HCT116 (cell line): ENCODE measurements around the gene PRKCA. TPM values are rescaled to one million over a fixed set of nuclear protein-coding genes. Genes with fewer than 3 reads are reported as not detected.

ENCODE experiments used
- ATAC-seq: fragments of 200-7000 bp; cut with Tn5 transposase; 2 replicates; pipeline ENCODE4 v1.9.1; 2020; ENCODE audit warnings: mild to moderate bottlenecking, moderate library complexity
- BruUV-seq: library from RNA; stranded (reverse); fragments of 400-500 nt; replicated peaks from 2 replicates; lab custom pipeline; 2021; lab: Mats Ljungman, UMichigan
- CTCF ChIA-PET: fragments of 300-600 bp; sonication (Branson Sonifier 250); formaldehyde crosslinking; loops from one replicate; lab custom pipeline; 2021; ENCODE audit warnings: antibody characterized with exemption; lab: Charles Lee
- POLR2A ChIA-PET: fragments of 300-600, 350-600 bp; sonication (Branson Sonifier 250); formaldehyde crosslinking; loops from one replicate; lab custom pipeline; 2021; ENCODE audit warnings: antibody characterized with exemption; lab: Charles Lee
- RAD21 ChIA-PET, 2 experiments: fragments of 300-600 bp; sonication (Branson Sonifier 250); formaldehyde crosslinking; loops; one replicate each; lab custom pipeline; 2023; ENCODE audit warnings: low total read pairs in 2 of 2; ENCODE audit not compliant: uncharacterized antibody in 2 of 2, unreplicated experiment in 2 of 2, low non-redundant PET in 1 of 2; lab: Charles Lee
- DNase-seq: peaks from one replicate; pipeline ENCODE4 v3.0.0-alpha.2; 2010; ENCODE audit warnings: low read depth, low spot score
- H2AFZ ChIP-seq: fragments of 200-600 bp; shearing (Covaris generic), sonication (generic); 2 replicates; pipeline ENCODE4 v1.6.1; 2017; ENCODE audit warnings: low read depth, mixed run types, mixed read lengths, antibody characterized with exemption, low read length; ENCODE audit not compliant: poor library complexity, severe bottlenecking
- H3K27ac ChIP-seq: 2 replicates; pipeline ENCODE4 v1.5.1; 2012; ENCODE audit warnings: low read depth, low read length
- H3K27me3 ChIP-seq: fragments of 200-600 bp; sonication (generic); 2 replicates; pipeline ENCODE4 v1.6.1; 2016; ENCODE audit warnings: mixed run types, low read length, mixed read lengths; ENCODE audit not compliant: insufficient read depth
- H3K36me3 ChIP-seq, 2 experiments: fragments of 200-500 bp in 1 of 2; fragments of 200-600 bp in 1 of 2; sonication (Bioruptor generic) in 1 of 2; sonication (generic) in 1 of 2; 2 replicates each; pipeline versions ENCODE4 v1.5.1 to v1.6.1; 2014 to 2016; ENCODE audit warnings: low read length in 2 of 2, inconsistent platforms in 1 of 2, mixed read lengths in 1 of 2, mixed run types in 1 of 2; ENCODE audit not compliant: insufficient read depth in 2 of 2, control insufficient read depth in 1 of 2
- H3K4me1 ChIP-seq, 2 experiments: fragments of 200-600 bp in 1 of 2; sonication (generic) in 1 of 2; 2 replicates each; pipeline versions ENCODE4 v1.5.1 to v1.6.1; 2012 to 2017; ENCODE audit warnings: low read length in 2 of 2, inconsistent platforms in 1 of 2, mild to moderate bottlenecking in 1 of 2, mixed read lengths in 1 of 2, mixed run types in 1 of 2, moderate library complexity in 1 of 2; ENCODE audit not compliant: insufficient read depth in 2 of 2, control insufficient read depth in 1 of 2
- H3K4me2 ChIP-seq: fragments of 200-600 bp; sonication (generic); 2 replicates; pipeline ENCODE4 v1.6.1; 2017; ENCODE audit warnings: mixed run types, low read length, mixed read lengths
- H3K4me3 ChIP-seq, 2 experiments: fragments of 200-600 bp in 1 of 2; sonication (generic) in 1 of 2; replicated peaks in 1 of 2; 2 replicates each; pipeline ENCODE4 v1.5.1; 2011 to 2016; ENCODE audit warnings: low read length in 2 of 2, control low read depth in 1 of 2, low read depth in 1 of 2, mild to moderate bottlenecking in 1 of 2, mixed read lengths in 1 of 2, mixed run types in 1 of 2
- H3K79me2 ChIP-seq: fragments of 200-600 bp; sonication (generic); 2 replicates; pipeline ENCODE4 v1.6.1; 2017; ENCODE audit warnings: mild to moderate bottlenecking, mixed run types, low read length, moderate library complexity, mixed read lengths; ENCODE audit not compliant: insufficient read depth
- H3K9ac ChIP-seq: fragments of 200-600 bp; sonication (generic); 2 replicates; pipeline ENCODE4 v1.6.1; 2016; ENCODE audit warnings: low read length, mixed read lengths
- H3K9me2 ChIP-seq: fragments of 200-600 bp; sonication (generic), shearing (Covaris generic); 2 replicates; pipeline ENCODE4 v1.6.1; 2017; ENCODE audit warnings: mixed run types, mild to moderate bottlenecking, moderate library complexity; ENCODE audit not compliant: insufficient read depth
- H3K9me3 ChIP-seq, 2 experiments: fragments of 200-500 bp in 1 of 2; fragments of 200-600 bp in 1 of 2; sonication (Bioruptor generic) in 1 of 2; sonication (generic) in 1 of 2; 2 replicates each; pipeline ENCODE4 v1.6.1; 2014 to 2017; ENCODE audit warnings: low read length in 2 of 2, mixed read lengths in 2 of 2, inconsistent platforms in 1 of 2, low read depth in 1 of 2, mild to moderate bottlenecking in 1 of 2, mixed run types in 1 of 2, moderate library complexity in 1 of 2; ENCODE audit not compliant: control insufficient read depth in 1 of 2, insufficient read depth in 1 of 2
- H4K20me1 ChIP-seq: fragments of 200-600 bp; sonication (generic), shearing (Covaris generic); 2 replicates; pipeline ENCODE4 v1.6.1; 2017; ENCODE audit warnings: mixed run types, mild to moderate bottlenecking, moderate library complexity; ENCODE audit not compliant: insufficient read depth
- ATF3 ChIP-seq: IDR thresholded peaks from 2 replicates; pipeline ENCODE4 v1.6.1; 2012
- EGR1 ChIP-seq: IDR thresholded peaks from 2 replicates; pipeline ENCODE4 v1.6.1; 2012; ENCODE audit warnings: low read depth
- POLR2A ChIP-seq: IDR thresholded peaks from 2 replicates; pipeline ENCODE4 v1.7.0; 2011; ENCODE audit warnings: borderline replicate concordance; ENCODE audit not compliant: insufficient read depth, insufficient read length; ENCODE audit errors: extremely low read depth
- POLR2AphosphoS5 ChIP-seq: IDR thresholded peaks from 2 replicates; pipeline ENCODE4 v1.6.1; 2011; ENCODE audit warnings: mild to moderate bottlenecking, low read depth, low read length, moderate library complexity
- SIN3A ChIP-seq: IDR thresholded peaks from 2 replicates; pipeline ENCODE4 v1.6.1; 2012; ENCODE audit warnings: low read depth
- intact Hi-C: fragments of 100-400 bp; cut with micrococcal nuclease; formaldehyde crosslinking; loops from 2 replicates; pipeline ENCODE4 v1.10.0; 2022
- total RNA-seq: library from RNA; stranded (reverse); gene quantifications from one replicate; pipeline ENCODE4 v1.2.1, GENCODE V29; 2021; ENCODE audit not compliant: unreplicated experiment
- TF ChIP-seq, protein P1 (sequence below): IDR thresholded peaks from 2 replicates; pipeline ENCODE4 v1.6.1; 2011; ENCODE audit warnings: mild to moderate bottlenecking, low read length, moderate library complexity; ENCODE audit not compliant: insufficient replicate concordance; ENCODE audit errors: extremely low read depth

Gene PRKCA
- total RNA-seq, 1 experiment from 2014 or later: 18.8 TPM

DNA sequence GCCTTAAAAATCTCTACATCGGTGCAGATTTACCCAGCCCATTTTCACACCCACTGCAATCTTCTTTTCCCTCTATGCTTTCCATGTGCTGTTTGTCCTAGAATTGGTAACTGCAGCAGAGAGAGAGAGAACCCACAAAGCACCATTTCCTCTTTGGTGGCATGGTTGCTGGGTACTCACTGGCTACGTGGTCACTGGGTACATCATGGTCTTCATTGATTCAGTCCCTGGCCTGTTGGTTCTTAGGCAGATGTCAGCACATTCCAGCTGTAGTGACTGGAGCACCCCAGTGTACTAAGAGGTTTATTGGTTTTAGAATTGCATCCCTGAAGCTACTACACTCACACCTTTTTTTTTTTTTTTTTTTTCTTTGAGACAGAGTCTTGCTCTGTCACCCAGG lies 376.4 kb downstream of the PRKCA start (continued):
- TF ChIP-seq, protein P1, sequence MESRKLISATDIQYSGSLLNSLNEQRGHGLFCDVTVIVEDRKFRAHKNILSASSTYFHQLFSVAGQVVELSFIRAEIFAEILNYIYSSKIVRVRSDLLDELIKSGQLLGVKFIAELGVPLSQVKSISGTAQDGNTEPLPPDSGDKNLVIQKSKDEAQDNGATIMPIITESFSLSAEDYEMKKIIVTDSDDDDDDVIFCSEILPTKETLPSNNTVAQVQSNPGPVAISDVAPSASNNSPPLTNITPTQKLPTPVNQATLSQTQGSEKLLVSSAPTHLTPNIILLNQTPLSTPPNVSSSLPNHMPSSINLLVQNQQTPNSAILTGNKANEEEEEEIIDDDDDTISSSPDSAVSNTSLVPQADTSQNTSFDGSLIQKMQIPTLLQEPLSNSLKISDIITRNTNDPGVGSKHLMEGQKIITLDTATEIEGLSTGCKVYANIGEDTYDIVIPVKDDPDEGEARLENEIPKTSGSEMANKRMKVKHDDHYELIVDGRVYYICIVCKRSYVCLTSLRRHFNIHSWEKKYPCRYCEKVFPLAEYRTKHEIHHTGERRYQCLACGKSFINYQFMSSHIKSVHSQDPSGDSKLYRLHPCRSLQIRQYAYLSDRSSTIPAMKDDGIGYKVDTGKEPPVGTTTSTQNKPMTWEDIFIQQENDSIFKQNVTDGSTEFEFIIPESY: no peak
- no peak for TF ChIP-seq POLR2A
- no peak for TF ChIP-seq EGR1

DNA sequence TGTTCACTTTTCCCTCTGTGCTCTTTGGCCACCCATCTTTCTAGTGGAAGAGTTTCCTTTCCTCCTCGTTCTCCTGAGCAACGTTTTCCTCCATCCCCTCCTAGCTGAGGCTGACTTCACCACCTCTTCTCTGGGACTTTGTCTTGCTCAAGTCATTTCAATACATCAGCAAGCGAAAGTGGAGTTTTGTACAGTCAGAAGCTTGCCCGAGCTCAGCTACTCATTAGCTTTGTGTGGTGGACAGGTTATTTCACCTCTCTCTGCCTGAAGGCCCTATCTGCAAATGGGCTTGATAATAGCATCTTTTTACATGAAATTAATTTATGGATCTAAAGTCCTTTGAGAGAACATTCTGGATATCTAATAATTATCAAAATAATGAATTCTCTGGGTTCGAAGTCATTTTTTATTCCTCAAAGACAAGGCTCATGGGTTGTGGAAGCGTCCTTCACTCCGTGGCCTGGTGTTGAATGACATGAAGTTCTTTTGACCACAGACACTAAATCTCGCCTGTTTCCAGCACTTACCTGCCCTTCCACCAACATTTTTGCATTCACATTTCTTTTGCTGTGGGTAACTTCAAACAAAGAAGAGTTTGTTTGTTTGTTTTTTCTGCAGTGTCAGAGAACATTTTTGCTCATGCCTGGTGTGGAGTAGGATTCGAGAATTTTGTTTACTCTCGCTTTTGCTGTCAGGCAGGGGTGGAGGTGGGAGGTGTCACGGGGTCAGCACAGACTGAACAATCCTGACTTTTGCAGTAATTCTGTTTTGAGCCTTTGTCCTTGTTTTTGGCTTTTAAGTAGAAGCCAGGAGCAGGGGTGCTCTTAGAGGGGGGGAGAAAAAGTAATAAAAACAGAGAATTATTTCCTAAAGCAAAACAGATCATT lies 377.5 kb downstream of the PRKCA start:
- Histone ChIP-seq H3K4me1 (peaks cover 24 to 26% of the 10 kb centered on the region in 2 experiments), H3K4me3 (no peak overlapping the region), H3K27ac (no peak overlapping the region), H3K9ac (no peak overlapping the region), H3K9me2 (no peaks in the 10 kb centered on the region), H3K4me2 (no peak overlapping the region), H3K27me3 (no peaks in the 10 kb centered on the region), H3K79me2 (no peaks in the 10 kb centered on the region), H4K20me1 (no peaks in the 10 kb centered on the region), H3K9me3 (no peaks in the 10 kb centered on the region), H3K36me3 (no peaks in the 10 kb centered on the region), H2AFZ (no peak overlapping the region)
- intact Hi-C loops: loop anchor here (10.0 kb wide), 2 partner anchors 255 to 1385 kb away; no protein-coding TSS in a partner anchor
- DNase-seq (no peak), ATAC-seq (no peak)
- RAD21 ChIA-PET: no interaction called here
- POLR2A ChIA-PET: no interaction called here
- TF ChIP-seq POLR2AphosphoS5 (no peak), ATF3 (no peak), SIN3A (no peak)
- no TSS peak for BruUV-seq
- CTCF ChIA-PET: no interaction called here
